ENCODE measurements around the gene DENND5A. TPM values are rescaled to one million over a fixed set of nuclear protein-coding genes. Genes with fewer than 3 reads are reported as not detected.

The DENND5A gene
- total RNA-seq, 4 donors from 2014 or later = 29.1 to 33.1 (median 31.5) TPM

DNA sequence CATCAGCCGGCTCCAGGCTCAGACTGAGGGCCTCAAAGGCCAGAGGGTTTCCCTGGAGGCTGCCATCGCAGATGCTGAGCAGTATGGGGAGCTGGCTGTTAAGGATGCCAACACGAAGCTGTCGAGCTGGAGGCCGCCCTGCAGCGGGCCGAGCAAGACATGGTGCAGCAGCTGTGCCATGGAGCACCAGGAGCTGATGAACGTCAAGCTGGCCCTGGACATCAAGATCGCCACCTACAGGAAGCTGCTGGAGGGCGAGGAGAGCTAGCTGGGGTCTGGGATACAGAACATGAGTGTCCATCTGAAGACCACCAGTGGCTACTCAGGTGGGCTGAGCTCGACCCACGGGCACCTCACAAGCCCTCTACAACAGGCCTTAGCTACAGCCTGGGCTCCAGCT is 169.7 kb downstream of the DENND5A start:
- in situ Hi-C loops (cut with MboI; ENCODE audit: low sequenced_read_pairs in 4 of 4) = no loop called here
- Histone ChIP-seq H3K27ac (no peak overlapping the region), H3K4me1 (no peaks in the 10 kb centered on the region), H3K27me3 (peaks cover 5 to 17% (median 9%) of the 10 kb centered on the region in 3 donors), H3K9me3 (no peaks in the 10 kb centered on the region), H3K4me3 (no peak overlapping the region), H3K36me3 (no peaks in the 10 kb centered on the region)
- intact Hi-C loops (cut with DNase I; ENCODE audit: low total_unique reads) = no loop called here
- DNase-seq (no peak), ATAC-seq (no peak)
- TF ChIP-seq POLR2A (IDR thresholded peaks at IDR 0.05) = no peak
- TF ChIP-seq, protein P1, sequence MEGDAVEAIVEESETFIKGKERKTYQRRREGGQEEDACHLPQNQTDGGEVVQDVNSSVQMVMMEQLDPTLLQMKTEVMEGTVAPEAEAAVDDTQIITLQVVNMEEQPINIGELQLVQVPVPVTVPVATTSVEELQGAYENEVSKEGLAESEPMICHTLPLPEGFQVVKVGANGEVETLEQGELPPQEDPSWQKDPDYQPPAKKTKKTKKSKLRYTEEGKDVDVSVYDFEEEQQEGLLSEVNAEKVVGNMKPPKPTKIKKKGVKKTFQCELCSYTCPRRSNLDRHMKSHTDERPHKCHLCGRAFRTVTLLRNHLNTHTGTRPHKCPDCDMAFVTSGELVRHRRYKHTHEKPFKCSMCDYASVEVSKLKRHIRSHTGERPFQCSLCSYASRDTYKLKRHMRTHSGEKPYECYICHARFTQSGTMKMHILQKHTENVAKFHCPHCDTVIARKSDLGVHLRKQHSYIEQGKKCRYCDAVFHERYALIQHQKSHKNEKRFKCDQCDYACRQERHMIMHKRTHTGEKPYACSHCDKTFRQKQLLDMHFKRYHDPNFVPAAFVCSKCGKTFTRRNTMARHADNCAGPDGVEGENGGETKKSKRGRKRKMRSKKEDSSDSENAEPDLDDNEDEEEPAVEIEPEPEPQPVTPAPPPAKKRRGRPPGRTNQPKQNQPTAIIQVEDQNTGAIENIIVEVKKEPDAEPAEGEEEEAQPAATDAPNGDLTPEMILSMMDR (IDR thresholded peaks at IDR 0.05 in 4 of 5, conservative IDR thresholded peaks at IDR 0.05 in 1 of 5) = no peak

DNA sequence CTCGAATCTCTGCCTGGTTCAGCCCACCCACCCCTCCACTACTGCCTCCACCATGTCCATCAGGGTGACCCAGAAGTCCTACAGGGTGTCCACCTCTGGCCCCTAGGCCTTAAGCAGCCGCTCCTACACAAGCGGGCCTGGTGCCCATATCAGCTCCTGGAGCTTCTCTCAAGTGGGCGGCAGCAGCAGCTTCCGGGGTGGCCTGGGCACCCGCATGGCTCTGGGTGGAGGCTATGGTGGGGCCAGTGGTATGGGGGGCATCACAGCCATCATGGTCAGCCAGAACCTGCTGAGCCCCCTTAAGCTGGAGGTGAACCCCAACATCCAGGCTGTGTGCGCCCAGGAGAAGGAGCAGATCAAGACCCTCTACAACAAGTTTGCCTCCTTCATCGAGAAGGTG is 170.7 kb downstream of the DENND5A start:
- Histone ChIP-seq H3K9me3 (no peaks in the 10 kb centered on the region), H3K4me3 (no peak overlapping the region), H3K36me3 (no peaks in the 10 kb centered on the region), H3K4me1 (peaks cover 0 to 1% of the 10 kb centered on the region in 2 donors), H3K27ac (no peak overlapping the region), H3K27me3 (peaks cover 5 to 17% (median 9%) of the 10 kb centered on the region in 3 donors)
- TF ChIP-seq, protein P1 (IDR thresholded peaks at IDR 0.05 in 4 of 5, conservative IDR thresholded peaks at IDR 0.05 in 1 of 5) = no peak
- TF ChIP-seq POLR2A (IDR thresholded peaks at IDR 0.05) = no peak
- DNase-seq (no peak), ATAC-seq (no peak)
- in situ Hi-C loops (cut with MboI; ENCODE audit: low sequenced_read_pairs in 4 of 4) (no loop called here), intact Hi-C loops (cut with DNase I; ENCODE audit: low total_unique reads) (no loop called here)

DNA sequence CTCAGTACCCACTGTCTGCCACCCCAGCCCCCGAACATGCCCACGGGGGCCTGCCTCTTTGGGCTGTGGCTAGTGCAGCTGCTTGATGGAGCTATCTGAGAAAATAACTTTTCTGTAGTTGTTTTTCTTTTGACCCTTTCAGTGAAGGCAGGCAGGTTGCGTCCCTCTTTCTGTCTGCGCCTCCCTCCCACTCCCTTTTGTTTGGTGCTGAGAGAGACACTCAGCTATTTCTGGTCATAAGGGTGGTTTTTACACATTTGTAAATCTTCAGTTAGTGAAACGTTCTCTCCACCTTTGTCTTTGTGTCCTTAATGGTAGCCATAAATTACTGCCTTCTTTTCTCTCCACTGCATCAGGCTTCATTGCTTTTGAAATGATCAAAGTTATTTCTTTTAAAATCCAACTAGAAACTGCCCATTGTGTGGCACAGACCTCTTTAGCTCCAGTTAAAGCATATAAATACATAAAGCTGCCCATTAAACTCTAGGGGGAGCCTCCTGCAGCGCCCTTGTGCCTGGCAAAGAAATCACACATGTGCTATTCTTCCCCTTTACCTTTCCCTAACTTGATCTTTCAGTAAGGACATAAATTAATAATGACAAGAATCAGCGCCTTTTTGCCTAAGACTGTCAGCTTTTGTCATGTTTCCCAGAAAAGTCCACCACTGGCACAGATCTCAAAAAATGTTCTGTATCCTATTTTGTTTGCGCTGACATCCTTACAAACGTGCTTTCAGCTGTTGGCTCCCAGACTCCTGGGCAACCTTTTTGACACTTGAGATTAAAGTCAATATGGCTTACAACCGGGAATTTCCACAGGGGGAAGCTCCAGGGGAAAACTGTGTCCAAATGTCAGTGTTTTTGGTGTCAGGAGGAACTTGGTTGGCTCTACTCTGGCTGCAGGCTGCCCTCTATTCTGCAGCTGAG is 172.0 kb downstream of the DENND5A start:
- Histone ChIP-seq H3K36me3 (no peaks in the 10 kb centered on the region), H3K9me3 (no peaks in the 10 kb centered on the region), H3K27ac (no peak overlapping the region), H3K4me3 (no peak overlapping the region), H3K4me1 (peaks cover 0 to 5% of the 10 kb centered on the region in 2 donors), H3K27me3 (peaks cover 5 to 17% (median 9%) of the 10 kb centered on the region in 3 donors)
- TF ChIP-seq, protein P1 (IDR thresholded peaks at IDR 0.05 in 4 of 5, conservative IDR thresholded peaks at IDR 0.05 in 1 of 5) = no peak
- no peak for TF ChIP-seq POLR2A (IDR thresholded peaks at IDR 0.05)
- ATAC-seq (no peak), DNase-seq (no peak)
- in situ Hi-C loops (cut with MboI; ENCODE audit: low sequenced_read_pairs in 4 of 4) (no loop called here), intact Hi-C loops (cut with DNase I; ENCODE audit: low total_unique reads) (no loop called here)

DNA sequence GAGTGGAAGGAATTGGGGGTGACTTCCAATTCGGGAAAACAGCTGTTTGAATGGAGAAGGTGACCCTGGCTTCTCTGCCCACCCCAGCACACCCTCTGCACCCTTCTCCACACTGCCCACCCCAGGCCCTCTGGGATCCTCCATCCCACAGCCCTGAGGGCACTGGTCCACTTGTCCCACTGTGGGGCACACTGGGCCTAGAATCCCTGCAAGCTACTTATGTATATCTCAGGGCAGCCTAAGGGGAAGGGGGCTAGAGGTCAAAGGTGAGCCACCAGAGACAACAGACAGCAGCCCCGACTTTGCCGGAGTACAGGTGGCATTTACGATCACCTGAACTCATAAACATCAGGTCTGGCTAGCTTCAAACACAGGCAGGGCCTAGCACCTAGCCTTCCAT is 173.1 kb downstream of the DENND5A start:
- TF ChIP-seq POLR2A (IDR thresholded peaks at IDR 0.05) = no peak
- TF ChIP-seq, protein P1 (IDR thresholded peaks at IDR 0.05 in 4 of 5, conservative IDR thresholded peaks at IDR 0.05 in 1 of 5) = no peak
- ATAC-seq (no peak), DNase-seq (no peak)
- in situ Hi-C loops (cut with MboI; ENCODE audit: low sequenced_read_pairs in 4 of 4) (no loop called here), intact Hi-C loops (cut with DNase I; ENCODE audit: low total_unique reads) (no loop called here)
- H3K27me3 ChIP-seq = peaks cover 5 to 17% (median 9%) of the 10 kb centered on the region in 3 donors
- H3K4me1 ChIP-seq = peaks cover 0 to 5% of the 10 kb centered on the region in 2 donors
- H3K9me3 ChIP-seq = no peaks in the 10 kb centered on the region
- no peaks in the 10 kb centered on the region for H3K36me3 ChIP-seq
- H3K4me3 ChIP-seq = peak overlapping the region; percentile 29 to 55 (median 46)
- H3K27ac ChIP-seq = no peak overlapping the region
